HG02973 (cell line): ENCODE results near the gene GLUD1.
"Not testable (repeated sequence)": the region's sequence is repeated elsewhere in the genome, so short reads cannot be mapped to it uniquely, and the experiment has no call there.

Experiments used
- ATAC-seq: cut with Tn5 transposase; IDR thresholded peaks from one replicate; pipeline ENCODE4 v1.9.1; 2021; ENCODE audit warnings: moderate library complexity; ENCODE audit not compliant: unreplicated experiment

Gene GLUD1

DNA sequence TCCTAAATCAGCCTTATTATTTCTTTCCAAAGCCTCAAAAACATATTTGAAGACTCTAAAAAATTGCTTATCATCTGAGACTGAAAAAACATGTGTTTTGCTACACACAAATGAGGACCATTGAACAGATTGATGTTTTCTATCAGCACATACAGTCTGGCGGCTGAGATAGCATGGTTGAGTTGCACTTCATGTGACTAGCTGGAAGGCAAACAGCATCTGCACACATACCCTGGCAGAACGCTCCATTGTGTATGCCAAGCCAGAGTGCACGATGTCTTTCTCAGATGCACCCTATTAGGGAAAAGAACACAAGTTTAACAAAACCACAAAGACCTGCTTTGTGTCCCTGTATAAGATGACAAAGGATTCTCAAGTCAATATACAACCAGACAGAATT lies 41.5 kb downstream of the GLUD1 start:
- ATAC-seq: no peak

DNA sequence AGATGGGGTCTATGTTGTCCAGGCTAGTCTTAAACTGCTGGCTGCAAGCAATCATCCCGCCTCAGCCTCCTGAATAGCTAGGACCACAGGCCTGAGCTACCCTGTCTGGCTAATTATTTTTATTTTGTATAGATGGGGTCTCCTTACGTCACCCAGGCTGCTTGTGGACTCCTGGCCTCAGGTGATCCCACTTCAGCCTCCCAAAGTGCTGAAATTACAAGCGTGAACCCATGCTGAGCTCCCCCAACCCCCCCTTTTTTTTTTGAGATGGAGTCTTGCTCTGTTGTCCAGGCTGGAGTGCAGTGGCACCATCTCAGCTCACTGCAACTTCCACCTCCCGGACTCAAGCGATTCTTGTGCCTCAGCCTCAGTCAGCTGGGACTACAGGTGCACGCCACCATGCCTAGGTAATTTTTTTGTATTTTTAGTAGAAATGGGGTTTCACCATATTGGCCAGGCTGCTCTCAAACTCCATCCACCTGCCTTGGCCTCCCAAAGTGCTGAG lies 49.2 kb downstream of the GLUD1 start:
- no peak for ATAC-seq

DNA sequence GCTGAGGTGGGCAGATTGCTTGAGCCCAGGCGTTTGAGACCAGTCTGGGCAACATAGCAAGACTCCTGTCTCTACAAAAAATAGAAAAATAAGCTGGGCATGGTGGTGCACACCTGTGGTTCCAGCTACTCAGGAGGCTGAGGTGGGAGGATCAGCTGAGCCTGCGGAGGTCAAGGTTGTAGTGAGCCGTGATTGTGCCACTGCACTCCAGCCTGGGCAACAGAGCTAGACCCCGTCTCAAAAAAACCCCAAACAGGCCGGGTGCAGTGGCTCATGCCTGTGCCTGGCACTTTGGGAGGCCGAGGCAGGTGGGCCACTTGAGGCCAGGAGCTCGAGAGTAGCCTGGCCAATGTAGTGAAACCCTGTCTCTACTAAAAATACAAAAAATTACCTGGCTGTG lies 51.1 kb downstream of the GLUD1 start:
- ATAC-seq: not testable (repeated sequence)

DNA sequence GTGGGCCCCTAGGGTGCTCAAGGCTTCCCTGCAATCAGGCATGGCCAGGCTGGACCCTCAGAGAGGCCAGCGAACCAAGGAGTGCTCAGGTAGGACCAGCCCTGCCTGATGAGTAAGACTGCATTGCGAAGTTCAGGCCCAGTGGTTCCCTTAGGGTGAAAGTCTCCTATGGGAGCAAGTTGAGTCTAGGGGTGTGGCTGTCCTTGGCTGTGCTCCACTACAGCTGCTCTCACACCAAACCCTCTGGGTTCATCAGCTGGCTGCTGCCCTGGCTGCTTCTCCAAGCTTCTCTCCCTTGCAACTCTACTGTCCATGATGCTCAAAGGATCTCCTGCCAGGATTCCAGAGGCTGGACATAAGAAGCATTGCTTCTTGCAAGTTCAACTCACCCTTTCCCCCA lies 55.9 kb downstream of the GLUD1 start:
- ATAC-seq: no peak

DNA sequence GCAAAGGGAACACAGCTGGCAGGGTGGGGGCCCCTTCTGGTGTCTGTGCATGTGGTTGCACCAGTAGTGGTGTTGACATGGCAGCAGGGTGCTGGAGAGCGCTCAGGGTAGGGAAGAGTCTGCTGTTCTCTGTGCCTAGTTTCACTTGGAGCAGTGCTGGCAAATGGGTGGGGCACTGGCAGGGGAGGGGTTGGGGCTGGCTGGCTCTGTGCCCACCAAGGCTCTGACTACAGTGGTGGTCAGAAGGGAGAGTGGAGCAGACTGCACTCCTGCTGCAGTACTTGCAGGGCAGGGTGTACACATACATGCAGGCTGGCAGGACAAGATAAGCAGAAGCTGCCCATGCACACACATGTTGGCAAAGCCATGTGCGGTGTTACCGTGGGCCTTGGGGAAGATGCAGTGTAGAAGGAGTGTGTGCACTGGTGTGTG lies 56.3 kb downstream of the GLUD1 start:
- ATAC-seq: no peak

DNA sequence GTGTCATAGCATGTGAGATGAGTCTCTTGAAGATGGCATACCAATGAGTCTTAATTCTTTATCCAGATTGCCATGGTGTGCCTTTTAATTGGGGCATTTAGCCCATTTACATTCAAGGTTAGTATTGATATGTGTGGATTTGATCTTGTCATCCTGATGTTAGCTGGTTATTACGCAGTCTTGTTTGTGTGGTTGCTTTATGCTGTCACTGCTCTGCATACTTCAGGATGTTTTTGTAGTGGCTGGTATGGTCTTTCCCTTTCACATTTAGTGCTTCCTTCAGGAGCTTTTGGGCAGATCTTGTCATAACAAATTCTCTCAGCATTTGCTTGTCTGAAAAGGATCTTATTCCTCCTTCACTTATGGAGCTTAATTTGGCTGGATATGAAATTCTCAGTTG lies 58.0 kb downstream of the GLUD1 start:
- ATAC-seq: no peak

DNA sequence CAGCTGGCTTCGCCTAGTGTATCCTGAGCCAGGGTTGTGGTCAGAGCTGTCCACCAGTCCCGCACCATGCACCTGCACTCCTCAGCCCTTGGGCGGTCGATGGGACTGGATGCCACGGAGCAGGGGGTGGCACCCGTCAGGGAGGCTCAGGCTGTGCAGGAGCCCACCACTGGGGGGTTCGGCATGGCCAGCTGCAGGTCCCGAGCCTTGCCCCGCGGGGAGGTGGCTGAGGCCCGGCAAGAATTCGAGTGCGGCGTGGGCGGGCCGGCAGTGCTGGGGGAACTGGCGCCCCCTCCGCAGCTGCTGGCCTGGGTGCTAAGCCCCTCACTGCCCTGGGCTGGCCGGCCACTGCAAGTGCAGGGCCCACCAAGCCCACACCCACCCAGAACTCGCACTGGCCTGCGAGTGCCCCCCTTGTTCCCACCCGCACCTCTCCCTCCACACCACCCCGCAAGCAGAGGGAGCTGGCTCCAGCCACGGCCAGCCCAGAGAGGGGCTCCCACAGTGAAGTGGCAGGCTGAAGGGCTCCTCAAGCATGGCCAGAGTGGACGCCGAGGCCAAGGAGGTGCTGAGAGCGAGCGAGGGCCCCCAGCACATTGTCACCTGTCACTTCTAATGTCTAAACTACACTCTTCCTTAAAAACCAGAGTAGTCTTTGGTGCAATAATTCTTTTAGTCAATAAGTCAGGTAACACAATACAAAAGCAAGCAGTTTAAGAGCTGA lies 63.6 kb downstream of the GLUD1 start:
- no peak for ATAC-seq

DNA sequence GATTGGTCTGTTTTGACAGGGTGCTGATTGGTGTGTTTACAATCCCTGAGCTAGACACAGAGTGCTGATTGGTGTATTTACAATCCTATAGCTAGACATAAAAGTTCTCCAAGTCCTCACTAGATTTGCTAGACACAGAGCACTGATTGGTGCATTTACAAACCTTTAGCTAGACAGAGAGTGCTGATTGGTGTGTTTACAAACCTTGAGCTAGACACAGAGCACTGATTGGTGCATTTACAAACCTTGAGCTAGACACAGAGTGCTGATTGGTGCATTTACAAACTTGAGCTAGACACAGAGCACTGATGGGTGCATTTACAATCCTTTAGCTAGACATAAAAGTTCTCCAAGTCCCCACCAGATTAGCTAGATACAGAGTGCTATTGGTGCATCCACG lies 64.2 kb downstream of the GLUD1 start:
- not testable (repeated sequence) for ATAC-seq

DNA sequence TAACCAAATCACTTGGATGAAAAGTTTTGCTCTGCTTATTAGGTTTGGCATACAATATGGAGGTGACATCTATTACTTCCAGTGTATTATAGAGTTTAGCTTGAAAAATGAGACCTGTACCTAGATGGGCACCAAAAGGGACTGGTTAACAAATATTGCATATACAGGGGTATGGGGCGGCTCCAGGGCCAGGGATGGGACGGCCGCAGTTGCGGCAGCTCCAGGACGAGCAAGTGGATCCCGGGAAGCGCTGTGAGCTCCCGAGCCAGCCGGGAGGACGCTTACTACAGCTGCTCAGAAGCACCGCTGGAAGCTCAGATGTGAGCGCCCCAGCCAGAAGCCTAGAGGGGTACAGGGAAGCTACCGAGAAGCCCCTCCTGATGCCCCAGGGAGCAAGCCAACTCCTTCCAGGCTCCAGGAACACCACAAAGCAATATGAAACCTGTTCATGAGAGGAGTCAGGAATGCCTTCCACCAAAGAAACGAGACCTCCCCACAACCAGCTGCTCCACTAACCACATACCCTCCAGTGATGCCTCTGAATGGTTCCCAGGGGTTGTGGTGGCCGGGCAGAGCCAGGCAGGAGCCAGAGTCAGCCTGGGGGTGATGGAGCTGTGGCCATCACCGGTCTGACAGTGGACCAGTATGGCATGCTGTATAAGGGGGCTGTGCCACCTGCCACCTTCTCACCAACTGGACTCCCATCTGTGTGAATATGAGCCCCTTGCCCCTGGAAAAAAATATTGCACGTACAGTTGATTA lies 67.7 kb downstream of the GLUD1 start:
- not testable (repeated sequence) for ATAC-seq

DNA sequence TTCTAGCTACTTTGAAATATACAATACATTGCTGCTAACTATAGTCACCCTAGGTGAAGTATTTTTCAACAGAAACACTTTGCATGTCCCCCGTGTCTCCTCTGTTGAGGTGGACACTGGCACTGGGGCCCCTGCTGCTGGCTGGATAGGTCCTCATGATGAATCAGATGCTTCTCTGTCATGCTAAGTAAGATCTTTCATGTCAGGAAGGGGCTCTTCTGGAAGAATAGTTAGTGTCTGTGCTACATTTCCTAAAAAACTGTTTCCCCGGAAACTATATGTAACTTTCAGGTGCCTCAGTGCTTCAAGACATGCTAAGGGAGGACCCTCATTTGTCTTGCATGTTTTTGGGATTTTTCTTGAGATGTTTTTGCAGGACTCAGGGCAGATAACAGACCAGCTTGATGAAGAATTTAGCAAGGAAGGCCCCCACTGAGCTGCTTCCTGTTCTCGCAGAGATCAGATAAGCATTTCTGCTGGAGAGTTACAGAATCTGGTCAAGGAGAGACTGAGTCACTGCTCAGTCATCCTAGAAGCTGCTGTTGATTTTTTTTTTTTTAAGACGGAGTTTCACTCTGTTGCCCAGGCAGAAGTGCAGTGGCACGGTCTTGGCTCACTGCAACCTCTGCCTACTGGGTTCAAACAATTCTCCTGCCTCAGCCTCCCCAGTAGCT lies 69.2 kb downstream of the GLUD1 start:
- not testable (repeated sequence) for ATAC-seq

DNA sequence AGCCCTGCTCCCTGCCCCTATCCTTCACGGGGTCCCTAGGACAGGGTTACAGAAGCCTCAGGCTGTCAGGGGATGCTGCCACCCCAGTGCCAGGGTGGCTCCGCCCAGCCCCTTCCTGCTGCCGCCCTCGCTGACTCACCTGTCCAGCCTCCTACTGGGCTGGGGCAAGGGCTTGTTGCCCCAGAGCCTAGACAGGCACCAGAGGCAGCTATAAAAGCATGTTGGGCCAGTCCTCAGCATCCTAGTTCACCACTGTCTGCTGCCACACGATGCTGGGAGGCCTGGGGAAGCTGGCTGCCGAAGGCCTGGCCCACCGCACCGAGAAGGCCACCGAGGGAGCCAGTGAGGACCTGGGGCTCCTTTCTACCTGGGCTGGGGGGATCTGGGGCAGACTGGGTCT lies 74.6 kb downstream of the GLUD1 start, which contains the start of gene FAM25A:
Gene FAM25A, plus strand, starts transcription at position 239 of the 400 bp plus-strand sequence. Its CDS starts 31 bp downstream, at position 270.
- not testable (repeated sequence) for ATAC-seq

DNA sequence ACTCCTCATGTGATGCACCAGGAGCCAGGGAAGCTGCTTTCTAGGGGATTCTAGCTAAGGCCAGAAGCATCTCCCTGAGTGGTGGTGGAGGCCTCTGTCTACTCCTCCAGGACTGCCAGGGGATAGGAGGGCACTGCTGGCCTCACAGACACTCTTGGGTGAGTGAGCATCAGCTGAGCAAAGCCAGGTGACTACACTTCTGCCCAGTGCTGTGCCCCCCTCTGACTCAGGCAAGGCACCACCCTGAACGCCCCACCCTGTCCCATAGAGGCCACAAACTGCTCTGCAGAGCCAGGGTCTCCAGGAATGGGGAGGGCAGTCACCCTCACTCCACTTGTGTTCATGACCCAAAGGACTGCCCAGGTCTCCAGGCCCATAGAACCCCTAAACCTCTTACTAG lies 75.1 kb downstream of the GLUD1 start:
- not testable (repeated sequence) for ATAC-seq

DNA sequence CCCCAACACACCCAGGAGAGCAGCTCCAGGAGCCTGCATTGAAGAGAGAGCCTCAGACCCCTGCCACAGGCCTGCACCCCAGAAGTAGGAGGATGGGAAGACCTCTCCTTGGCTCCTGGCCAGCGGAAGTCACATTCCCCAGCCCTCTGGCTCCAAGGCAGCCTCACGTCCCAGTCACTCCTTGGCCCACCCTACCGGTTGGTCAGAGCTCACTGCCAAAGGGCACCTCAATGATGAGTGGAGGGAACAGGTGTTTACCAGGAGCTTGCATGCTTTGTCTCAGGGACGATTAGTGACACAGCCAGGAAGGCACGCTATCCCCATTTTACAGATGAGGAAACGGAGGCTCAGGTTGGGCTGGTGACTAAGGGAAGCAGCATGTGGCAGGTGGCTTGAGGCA lies 75.6 kb downstream of the GLUD1 start:
- ATAC-seq: not testable (repeated sequence)

DNA sequence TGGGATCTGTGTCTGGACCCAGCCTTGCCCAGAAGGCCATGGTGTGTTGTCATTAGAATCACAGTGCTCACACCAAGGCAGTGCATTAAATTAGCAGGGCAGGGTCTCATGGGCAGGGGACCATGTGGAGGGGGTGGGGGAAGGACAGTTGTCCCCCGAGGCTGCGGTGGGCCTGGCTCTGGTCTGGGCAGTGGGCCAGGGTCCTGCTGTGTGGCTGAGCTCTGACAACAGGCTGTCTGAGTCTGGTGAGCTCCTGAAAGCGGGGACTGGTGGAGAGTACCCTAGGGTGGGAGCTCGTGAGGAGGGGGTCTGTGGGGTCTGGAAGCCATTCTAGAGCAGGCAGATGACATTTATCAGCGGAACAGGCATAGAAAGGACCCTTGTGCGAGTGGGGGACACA lies 76.5 kb downstream of the GLUD1 start:
- ATAC-seq: not testable (repeated sequence)

DNA sequence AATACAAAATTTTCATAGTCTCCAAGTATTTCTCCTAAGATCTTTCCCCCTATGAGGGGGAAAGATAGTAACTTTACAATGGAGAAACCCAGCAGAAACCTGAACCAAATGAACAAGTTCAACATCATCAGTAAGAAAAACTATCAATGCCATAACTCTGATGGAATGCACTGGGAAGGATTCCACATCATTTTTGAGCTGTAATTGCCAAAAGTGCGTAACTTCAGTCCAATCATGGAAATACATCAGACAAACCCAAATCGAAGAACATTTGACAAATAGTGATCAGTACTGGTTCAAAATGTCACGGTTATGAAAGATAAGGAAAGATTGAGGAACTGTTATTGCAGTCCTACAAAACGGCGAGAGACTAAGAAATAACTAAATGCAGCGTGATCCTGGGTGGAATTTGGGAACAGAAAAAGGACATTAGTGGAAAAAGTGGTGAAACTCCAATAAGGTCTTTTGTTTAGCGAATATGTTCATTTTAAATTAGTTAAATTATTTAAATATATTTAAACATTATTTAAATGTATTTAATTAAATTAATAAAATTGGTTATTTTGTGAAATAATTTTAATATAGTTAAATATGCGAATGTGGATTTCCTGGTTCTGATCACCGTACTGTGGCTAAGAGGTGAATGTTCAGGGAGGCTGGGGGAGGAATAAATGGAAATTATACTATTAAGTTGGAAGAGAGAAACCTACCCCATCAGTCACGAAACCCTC lies 79.5 kb downstream of the GLUD1 start:
- not testable (repeated sequence) for ATAC-seq

DNA sequence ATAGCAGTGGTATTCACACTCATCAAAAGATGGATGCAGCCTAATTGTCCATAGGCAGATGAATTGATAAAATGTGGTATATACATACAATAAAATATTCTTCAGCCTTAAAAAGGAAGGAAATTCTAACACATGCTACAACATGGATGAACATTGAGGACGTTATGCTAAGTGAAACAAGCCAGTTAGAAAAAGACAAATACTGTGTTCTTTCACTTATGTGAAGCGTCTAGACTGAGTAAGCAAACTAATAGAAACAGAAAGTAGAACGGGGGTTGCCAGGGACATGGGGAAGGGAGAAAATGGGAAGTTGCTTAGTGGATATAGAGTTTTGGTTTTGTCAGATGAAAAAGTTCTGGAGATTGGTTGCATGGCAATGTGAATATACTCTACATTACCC lies 81.1 kb downstream of the GLUD1 start:
- not testable (repeated sequence) for ATAC-seq

DNA sequence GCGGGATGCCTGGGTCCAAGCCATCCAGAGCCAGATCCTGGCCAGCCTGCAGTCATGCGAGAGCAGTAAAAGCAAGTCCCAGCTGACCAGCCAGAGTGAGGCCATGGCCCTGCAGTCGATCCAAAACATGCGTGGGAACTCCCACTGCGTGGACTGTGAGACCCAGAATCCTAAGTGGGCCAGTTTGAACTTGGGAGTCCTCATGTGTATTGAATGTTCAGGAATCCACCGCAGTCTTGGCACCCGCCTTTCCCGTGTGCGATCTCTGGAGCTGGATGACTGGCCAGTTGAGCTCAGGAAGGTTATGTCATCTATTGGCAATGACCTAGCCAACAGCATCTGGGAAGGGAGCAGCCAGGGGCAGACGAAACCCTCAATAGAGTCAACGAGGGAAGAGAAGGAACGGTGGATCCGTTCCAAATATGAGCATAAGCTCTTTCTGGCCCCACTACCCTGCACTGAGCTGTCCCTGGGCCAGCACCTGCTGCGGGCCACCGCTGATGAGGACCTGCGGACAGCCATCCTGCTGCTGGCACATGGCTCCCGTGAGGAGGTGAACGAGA lies 85.4 kb downstream of the GLUD1 start:
- ATAC-seq: not testable (repeated sequence)

DNA sequence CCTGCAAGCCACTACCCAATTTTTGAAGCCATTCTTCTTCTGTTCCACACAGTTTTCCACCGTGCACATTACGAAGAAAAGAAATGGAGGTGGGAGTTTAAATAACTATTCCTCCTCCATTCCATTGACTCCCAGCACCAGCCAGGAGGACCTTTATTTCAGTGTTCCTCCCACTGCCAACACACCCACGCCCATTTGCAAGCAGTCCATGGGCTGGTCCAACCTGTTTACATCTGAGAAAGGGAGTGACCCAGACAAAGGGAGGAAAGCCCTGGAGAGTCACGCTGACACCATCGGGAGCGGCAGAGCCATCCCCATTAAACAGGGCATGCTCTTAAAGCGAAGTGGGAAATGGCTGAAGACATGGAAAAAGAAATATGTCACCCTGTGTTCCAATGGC lies 86.3 kb downstream of the GLUD1 start:
- ATAC-seq: not testable (repeated sequence)

DNA sequence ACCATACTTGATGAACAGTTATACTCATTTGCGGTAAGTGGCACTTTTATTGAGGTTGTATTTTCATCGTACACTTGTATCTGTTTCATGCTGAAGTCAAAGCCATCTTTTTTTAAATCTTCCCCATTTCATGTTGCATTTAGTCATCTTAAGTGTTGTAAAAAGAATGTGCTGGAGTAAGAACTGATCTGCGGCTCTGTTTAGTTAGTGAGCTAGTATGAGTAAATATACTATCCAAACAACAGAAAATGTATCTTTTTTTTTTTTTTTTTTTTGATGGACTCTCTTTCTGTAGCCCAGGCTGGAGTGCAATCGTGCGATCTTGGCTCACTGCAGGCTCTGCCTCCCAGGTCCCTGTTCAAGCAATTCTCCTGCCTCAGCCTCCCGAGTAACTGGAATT lies 87.0 kb downstream of the GLUD1 start:
- not testable (repeated sequence) for ATAC-seq

DNA sequence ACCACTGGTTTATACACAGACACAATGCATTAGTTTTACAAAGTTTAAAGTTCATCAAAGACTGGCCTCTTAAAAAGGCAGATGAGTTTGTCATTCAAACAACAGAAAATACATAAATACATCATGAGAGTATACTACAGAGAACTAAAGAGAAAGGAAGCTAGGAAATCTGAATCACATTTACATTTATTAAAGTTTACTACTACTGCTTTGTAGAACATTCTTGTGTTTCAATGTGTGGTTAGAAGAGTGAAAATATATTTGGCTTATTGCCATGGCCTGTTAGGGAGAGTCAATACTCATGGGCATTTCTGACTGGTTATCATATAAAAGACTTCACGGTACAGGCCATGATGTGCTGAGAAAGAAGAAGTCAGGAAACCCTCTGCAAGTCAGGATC lies 87.5 kb downstream of the GLUD1 start:
- not testable (repeated sequence) for ATAC-seq
